Stimulated activated CD4-positive, alpha-beta T cell treated with anti-CD3 and anti-CD28 coated beads, Interleukin-4, amount 100 ng/mL, for 24 hours (primary cell): Measurements from ENCODE around the gene MT1G.

Experiments used
- DNase-seq: peaks from one replicate; pipeline ENCODE4 v3.0.0-alpha.2; 2020

The MT1G gene

GRCh38 chr16:56662357-56663354 lies 5.2 kb downstream of the MT1G start:
- DNase-seq, result peak; percentile 47

- DNase-seq, result no peak
These were observed 9.5 kb downstream of the MT1G start for GRCh38 chr16:56658327-56658875.

DNA sequence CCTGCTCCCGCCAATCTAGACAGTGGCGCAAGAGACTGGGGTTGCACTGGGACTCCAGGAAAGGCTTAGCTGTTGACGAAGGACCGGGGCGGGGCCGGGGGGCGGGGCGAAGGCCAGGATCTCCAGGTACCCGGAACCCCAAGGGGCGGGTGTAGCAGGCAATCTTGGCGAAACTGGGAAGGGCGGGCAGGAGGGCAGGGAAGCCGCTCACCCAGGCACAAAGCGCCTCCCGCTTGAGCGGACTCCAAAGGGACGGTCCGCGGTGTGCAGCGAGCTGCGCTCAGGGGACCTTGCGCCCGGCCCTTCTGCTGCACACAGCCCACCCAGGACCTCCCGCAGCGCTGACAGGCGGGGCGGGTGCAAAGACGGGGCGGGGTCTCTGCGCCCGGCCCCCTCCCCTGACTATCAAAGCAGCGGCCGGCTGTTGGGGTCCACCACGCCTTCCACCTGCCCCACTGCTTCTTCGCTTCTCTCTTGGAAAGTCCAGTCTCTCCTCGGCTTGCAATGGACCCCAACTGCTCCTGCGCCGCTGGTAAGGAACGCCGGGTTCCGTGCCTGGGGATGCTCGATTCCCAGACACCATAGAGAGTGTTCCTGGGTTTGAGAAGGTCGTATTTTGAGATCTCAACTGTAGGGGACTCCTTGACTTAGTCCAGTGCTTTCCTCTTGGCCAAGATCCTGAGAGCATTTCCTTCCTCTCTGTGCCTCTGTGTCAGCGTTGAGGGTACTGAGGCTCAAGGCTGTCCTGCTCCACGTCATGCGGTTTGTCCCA lies 10.1 kb downstream of the MT1G start, which contains the start of gene MT1F:
MT1F (plus strand) TSS at position 405 of the 772 bp plus-strand sequence; CDS start at position 505, 100 bp downstream.
- DNase-seq, result peak; percentile 65

DNA sequence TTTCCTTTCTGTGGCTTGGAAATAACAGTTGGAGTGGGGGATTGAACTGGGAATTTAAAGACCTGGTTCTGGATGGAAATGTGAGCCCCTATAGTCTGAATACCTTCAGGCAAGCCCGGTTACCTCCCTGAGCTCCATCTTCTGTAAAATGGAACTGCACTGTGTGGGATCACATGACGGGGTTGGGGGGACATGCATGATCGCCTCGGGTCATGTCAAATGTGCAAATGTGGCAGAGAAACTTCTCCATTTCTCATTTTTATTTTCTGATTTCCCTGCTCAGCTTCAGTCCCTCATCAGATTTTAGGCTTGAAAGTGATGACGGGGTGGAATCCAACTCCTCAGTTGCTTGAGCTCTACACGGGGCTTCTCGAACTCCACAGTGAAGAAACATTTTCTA lies 14.6 kb downstream of the MT1G start:
- DNase-seq, result no peak

- DNase-seq, result no peak
These were observed 15.3 kb downstream of the MT1G start for GRCh38 chr16:56652600-56652999.

GRCh38 chr16:56651586-56651985 lies 16.3 kb downstream of the MT1G start, which contains the start of gene MT1B:
TSS of gene MT1B (plus strand) at chr16:56651886. CDS start at chr16:56651954, 68 bp downstream.
- no peak for DNase-seq

DNA sequence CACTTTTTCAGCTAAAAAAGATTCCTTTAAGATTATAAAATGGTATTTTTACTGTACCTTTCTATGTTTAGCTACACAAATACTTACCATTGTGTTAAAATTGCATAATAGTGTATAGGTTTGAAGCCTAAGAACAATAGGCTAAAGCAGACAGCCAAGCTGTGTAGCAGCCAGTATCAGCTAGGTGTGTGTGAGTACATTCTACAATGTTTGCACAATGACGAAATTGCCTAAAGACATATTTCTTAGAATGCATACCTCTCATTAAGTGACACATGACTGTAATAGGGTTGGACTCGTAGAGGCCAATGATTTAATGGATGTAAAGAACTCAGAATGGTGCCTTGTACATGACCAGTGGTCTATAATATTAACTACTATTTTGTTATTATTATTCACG lies 18.0 kb downstream of the MT1G start:
- no peak for DNase-seq

- DNase-seq, result no peak
These were observed 18.6 kb downstream of the MT1G start for GRCh38 chr16:56649271-56649670.

DNA sequence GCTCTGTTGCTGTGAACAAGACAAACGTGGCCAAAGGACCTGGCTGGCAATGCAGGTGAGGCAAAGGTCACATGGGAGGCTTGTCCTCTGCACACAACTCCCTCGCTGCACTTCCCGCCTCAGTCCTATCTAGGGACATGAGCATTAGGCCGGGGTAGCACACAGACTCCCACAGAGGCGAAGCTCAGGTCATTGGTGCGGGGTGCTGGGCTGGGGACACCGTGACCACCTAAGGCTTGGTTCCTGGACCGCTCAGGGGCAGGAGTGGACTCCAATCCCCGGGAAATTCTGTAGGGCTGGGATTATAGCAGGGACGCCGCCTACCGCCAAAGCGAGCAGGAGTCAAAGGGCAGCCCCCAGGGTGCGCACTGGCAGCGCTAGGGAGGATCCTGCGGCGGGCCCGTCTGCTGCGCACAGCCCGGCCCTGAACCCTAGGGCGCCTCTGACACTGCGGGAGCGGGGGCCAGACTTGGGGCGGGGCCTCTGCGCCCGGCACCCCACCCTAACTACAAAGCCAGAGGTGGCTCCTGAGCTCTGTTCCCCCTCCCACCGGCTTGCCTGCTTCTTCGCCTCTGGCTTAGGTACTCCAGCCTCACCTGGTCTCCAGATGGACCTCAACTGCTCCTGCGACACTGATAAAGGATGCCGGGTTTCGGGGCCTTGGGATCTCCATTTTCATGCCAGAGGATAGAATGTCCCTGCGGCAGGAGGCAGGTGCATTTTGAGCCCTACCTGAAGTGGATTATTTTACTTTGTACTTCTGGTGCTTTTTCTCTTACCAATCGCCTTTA lies 20.0 kb downstream of the MT1G start:
- no peak for DNase-seq

DNA sequence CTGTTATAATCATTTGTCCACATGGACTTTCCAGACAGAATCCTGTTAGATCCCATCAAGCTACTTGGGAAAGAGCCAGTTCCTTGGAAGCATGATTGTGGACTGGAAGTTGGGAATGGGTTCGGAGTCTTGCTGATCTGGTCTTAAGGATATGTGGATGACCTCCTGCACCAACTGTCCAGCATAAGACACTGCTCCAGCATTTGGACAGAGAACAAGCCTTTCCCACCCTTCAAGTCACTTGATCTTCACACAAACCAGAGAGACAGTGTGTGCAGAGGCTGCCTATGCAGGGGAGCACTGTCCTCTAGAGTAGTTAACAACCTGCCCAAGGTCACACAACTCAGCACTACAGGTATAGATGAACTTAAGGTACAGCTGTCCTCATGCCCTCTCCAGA lies 22.0 kb downstream of the MT1G start:
- no peak for DNase-seq

GRCh38 chr16:56645311-56645710 lies 22.6 kb downstream of the MT1G start:
- DNase-seq, result no peak

DNA sequence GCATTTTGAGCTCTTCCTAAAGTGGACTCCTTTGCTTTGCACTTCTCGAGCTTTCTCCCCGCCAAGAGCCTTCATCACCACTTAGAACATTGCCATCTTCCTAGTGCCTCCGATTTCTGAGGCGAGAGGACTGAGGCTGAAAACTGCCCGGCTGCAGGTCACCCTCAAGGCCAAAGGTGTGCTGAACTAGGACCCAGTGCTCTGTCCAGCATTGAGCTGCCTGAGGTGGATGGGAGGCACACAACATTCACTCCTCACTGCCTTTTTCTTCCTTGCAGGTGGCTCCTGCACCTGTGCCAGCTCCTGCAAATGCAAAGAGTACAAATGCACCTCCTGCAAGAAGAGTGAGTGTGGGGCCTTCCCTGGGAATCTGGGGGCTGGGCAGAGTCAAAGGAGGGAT lies 24.0 kb downstream of the MT1G start:
- DNase-seq, result no peak

DNA sequence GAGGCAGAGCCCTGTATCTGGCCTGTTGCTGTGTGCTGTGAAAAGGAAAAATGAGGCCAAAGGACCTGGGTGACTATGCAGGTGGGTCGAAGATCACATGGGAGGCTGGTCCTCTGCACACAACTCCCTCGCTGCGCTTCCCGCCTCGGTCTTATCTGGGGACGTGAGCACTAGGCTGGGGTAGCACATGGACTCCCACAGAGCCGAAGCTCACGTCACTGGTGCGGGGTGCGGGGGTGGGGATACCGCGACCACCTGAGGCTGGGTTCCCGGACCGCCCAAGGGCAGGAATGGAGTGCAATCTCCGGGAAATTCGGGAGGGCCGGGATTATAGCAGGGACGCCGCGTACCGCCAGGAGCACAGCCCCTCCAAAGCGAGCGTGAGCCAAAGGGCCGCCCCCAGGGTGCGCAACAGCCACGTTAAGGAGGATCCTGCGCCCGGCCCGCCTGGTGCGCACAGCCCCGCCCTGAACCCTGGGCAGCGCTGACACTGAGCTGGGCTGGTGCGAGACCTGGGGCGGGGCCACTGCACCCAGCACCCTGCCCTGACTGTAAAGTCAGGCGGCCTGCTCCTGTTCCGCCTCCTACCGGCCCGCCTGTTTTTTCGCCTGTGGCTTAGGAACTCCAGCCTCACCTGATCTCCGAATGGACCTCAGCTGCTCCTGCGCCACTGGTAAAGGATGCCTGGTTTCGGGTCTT lies 24.6 kb downstream of the MT1G start:
- DNase-seq, result peak; percentile 78

GRCh38 chr16:56641166-56641565 lies 26.7 kb downstream of the MT1G start:
- DNase-seq, result no peak

DNA sequence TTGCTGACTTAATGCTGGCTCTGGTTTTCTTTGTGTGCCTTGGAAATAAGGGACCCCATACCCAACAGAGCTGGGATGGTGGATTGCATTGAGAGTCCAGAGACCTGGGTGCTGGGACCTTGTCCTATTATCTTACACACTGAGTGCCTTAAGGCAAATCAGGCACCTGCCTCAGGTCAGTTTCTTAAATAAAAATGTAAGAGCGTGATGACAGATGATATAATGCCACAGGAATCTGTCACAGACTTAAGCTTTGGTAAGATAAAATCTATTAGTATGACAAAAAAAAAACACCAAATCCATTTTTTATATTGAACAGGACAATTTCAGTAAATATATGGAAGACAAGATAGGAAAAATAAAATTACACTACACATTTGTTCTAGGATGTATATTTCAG lies 27.8 kb downstream of the MT1G start:
- no peak for DNase-seq

DNA sequence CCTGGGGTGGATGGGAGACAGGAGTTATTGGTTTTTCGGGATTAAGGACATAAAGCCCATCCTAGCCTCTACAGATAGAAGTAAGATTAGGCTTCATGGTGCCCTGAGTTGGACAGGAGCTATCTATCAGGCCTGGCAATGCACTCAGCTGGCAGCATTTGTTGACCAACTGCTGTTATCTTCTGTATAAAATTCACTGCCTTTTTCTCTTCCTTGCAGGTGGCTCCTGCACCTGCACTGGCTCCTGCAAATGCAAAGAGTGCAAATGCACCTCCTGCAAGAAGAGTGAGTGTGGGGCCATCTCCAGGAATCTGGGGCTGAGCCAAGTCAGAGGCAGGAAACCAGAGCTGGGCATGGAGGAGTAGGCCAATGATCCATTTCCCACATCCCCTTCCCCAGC lies 28.8 kb downstream of the MT1G start:
- no peak for DNase-seq

DNA sequence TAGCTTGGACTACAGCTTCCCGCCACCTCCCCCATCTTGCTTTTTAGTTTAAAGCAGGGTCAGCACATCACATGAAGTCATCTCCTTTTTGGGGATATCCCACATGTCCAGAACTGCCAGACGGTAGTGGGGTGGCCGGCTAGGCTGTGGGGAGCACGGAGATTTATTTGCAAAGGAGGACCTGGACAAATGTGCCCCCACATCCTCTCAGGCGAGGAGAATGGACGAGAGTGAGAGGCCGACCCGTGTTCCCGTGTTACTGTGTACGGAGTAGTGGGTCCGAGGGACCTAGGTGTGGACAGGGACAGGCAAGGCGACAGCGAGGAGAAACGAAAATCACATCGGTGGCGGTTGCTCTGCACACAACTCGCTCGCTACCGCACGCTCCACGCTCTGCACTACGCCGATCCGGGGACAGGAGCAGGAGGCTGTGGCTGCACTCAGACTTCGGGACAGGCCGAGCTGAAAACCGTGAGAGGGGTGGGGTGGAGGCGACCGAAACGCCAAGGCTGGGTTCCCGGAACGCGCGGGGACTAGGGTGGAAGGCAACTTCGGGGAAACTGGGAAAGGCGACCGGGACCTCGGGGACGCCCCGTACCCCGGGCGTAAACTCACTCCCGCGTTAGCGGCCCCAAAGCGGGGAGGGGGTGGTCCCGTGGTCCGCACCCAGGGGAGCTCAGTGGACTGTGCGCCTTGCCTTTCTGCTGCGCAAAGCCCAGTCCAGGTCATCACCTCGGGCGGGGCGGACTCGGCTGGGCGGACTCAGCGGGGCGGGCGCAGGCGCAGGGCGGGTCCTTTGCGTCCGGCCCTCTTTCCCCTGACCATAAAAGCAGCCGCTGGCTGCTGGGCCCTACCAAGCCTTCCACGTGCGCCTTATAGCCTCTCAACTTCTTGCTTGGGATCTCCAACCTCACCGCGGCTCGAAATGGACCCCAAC lies 29.8 kb downstream of the MT1G start, which contains the start of gene MT1A:
MT1A (plus strand) TSS at position 853 of the 937 bp plus-strand sequence; CDS start at position 926, 73 bp downstream.
- DNase-seq, result no peak

DNA sequence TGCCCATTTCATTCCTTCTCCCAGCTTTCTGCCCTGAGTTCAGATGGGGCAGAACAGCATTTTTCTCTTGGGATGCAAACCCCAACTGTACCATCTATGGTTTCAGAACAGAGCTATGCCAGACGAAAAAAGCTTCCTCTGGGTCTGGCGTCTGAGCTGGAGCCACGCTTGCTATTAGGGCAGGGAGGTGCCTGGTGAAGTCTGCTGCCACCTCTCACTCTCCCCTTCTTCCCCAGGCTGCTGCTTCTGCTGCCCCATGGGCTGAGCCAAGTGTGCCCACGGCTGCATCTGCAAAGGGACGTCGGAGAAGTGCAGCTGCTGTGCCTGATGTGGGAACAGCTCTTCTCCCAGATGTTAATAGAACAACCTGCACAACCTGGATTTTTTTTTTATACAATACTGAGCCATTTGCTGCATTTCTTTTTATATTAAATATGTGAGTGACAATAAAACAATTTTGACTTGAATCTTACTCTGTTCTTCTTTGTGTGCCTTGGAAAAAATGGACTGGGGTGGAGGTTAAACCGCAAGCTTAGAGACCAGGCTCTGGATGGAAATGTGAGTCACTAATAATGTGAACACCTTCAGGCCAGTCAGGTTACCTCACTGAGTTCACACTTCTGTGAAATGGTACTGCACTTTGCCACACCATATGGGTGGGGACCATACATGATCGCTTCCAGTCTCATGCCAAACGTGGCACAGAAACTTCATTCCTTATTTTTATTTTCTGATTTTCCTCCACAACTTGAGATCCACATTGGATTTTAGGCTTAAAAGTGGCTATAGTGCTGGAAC lies 31.1 kb downstream of the MT1G start:
- DNase-seq, result no peak

GRCh38 chr16:56635441-56635967 lies 32.4 kb downstream of the MT1G start:
- no peak for DNase-seq
